ENCODE measurements around the gene SPECC1L. TPM values are rescaled to one million over a fixed set of nuclear protein-coding genes. Genes with fewer than 3 reads are reported as not detected.

Gene SPECC1L
- total RNA-seq: 100 to 1,000 TPM in 1 of 4 donors, 10 to 100 TPM in 3; 50.4 to 125 (median 68.0) TPM

GRCh38 chr22:24270556-24271385, at the start of gene SPECC1L:
Gene SPECC1L, plus strand, starts transcription at chr22:24270831. Its CDS starts 31,401 bp downstream, at chr22:24302232.
- H3K4me3 ChIP-seq: peak within 1 kb of the TSS; percentile 39 to 95 (median 87)
- no peaks in the 10 kb centered on the region for H3K27me3 ChIP-seq
- H3K27ac ChIP-seq: peak within 1 kb of the TSS; percentile 97 to 98 (median 97)
- no peaks in the 10 kb centered on the region for H3K9me3 ChIP-seq
- in situ Hi-C loops (cut with MboI; ENCODE audit: low pct_ligation_motif_present in 1 of 4, low pct_unique_long_range_greater_than_20kb in 1 of 4, low sequenced_read_pairs in 3 of 4) (no loop called here), intact Hi-C loops (cut with DNase I; ENCODE audit: low total_unique reads) (no loop called here)
- H3K36me3 ChIP-seq: no peaks in the 10 kb centered on the region
- 0% methylated on average over 58 of the region's 89 CpGs; no CpG with 5 or more reads in 1 of the 2 donors for WGBS, 2 donors (ENCODE audit: low coverage in 1 of 2)
- peak in 2 of 5 experiments; percentile 33 to 39 for TF ChIP-seq CTCF (IDR thresholded peaks at IDR 0.05)
- TF ChIP-seq POLR2A (IDR thresholded peaks at IDR 0.05): peak; percentile 92
- TF ChIP-seq EP300 (IDR thresholded peaks at IDR 0.05; ENCODE audit: low read depth): no peak
- TF ChIP-seq POLR2AphosphoS5 (IDR thresholded peaks at IDR 0.05): peak; percentile 97
- peaks cover 9 to 44% (median 35%) of the 10 kb centered on the region in 4 donors for H3K4me1 ChIP-seq
- peak; percentile 94 for DNase-seq

- TF ChIP-seq EP300 (IDR thresholded peaks at IDR 0.05; ENCODE audit: low read depth) (no peak), POLR2A (IDR thresholded peaks at IDR 0.05) (no peak), POLR2AphosphoS5 (IDR thresholded peaks at IDR 0.05) (no peak), CTCF (IDR thresholded peaks at IDR 0.05) (no peak)
- in situ Hi-C loops (cut with MboI; ENCODE audit: low pct_ligation_motif_present in 1 of 4, low pct_unique_long_range_greater_than_20kb in 1 of 4, low sequenced_read_pairs in 3 of 4): no loop called here
- Histone ChIP-seq H3K4me3 (no peak overlapping the region), H3K9me3 (peaks cover 0 to 6% of the 10 kb centered on the region in 2 donors), H3K27me3 (no peaks in the 10 kb centered on the region), H3K36me3 (no peaks in the 10 kb centered on the region), H3K27ac (no peak overlapping the region), H3K4me1 (no peaks in the 10 kb centered on the region)
- DNase-seq: no peak
- 89 to 100% methylated on average over 1 of the region's 1 CpG for WGBS, 2 donors (ENCODE audit: low coverage in 1 of 2)
- intact Hi-C loops (cut with DNase I; ENCODE audit: low total_unique reads): no loop called here
Measured at GRCh38 chr22:24224468-24224867, 46.2 kb upstream of the SPECC1L start.

GRCh38 chr22:24225044-24225601, 45.5 kb upstream of the SPECC1L start:
- intact Hi-C loops (cut with DNase I; ENCODE audit: low total_unique reads): no loop called here
- Histone ChIP-seq H3K4me3 (no peak overlapping the region), H3K9me3 (peaks cover 0 to 6% of the 10 kb centered on the region in 2 donors), H3K27ac (no peak overlapping the region), H3K4me1 (no peaks in the 10 kb centered on the region), H3K36me3 (no peaks in the 10 kb centered on the region), H3K27me3 (no peaks in the 10 kb centered on the region)
- no peak for TF ChIP-seq EP300 (IDR thresholded peaks at IDR 0.05; ENCODE audit: low read depth)
- no peak for TF ChIP-seq CTCF (IDR thresholded peaks at IDR 0.05)
- TF ChIP-seq POLR2A (IDR thresholded peaks at IDR 0.05): no peak
- no peak for TF ChIP-seq POLR2AphosphoS5 (IDR thresholded peaks at IDR 0.05)
- 94% methylated on average over 13 of the region's 14 CpGs; no CpG with 5 or more reads in 1 of the 2 donors for WGBS, 2 donors (ENCODE audit: low coverage in 1 of 2)
- in situ Hi-C loops (cut with MboI; ENCODE audit: low pct_ligation_motif_present in 1 of 4, low pct_unique_long_range_greater_than_20kb in 1 of 4, low sequenced_read_pairs in 3 of 4): no loop called here
- no peak for DNase-seq

GRCh38 chr22:24225951-24226350, 44.7 kb upstream of the SPECC1L start:
- DNase-seq: no peak
- TF ChIP-seq POLR2A (IDR thresholded peaks at IDR 0.05) (no peak), CTCF (IDR thresholded peaks at IDR 0.05) (no peak), POLR2AphosphoS5 (IDR thresholded peaks at IDR 0.05) (no peak), EP300 (IDR thresholded peaks at IDR 0.05; ENCODE audit: low read depth) (no peak)
- no peaks in the 10 kb centered on the region for H3K4me1 ChIP-seq
- no peak overlapping the region for H3K27ac ChIP-seq
- H3K4me3 ChIP-seq: no peak overlapping the region
- in situ Hi-C loops (cut with MboI; ENCODE audit: low pct_ligation_motif_present in 1 of 4, low pct_unique_long_range_greater_than_20kb in 1 of 4, low sequenced_read_pairs in 3 of 4): no loop called here
- H3K36me3 ChIP-seq: no peaks in the 10 kb centered on the region
- 93% methylated on average over 12 of the region's 14 CpGs; no CpG with 5 or more reads in 1 of the 2 donors for WGBS, 2 donors (ENCODE audit: low coverage in 1 of 2)
- intact Hi-C loops (cut with DNase I; ENCODE audit: low total_unique reads): no loop called here
- no peaks in the 10 kb centered on the region for H3K27me3 ChIP-seq
- peaks cover 0 to 6% of the 10 kb centered on the region in 2 donors for H3K9me3 ChIP-seq
